DMS 273 (cell line): ENCODE measurements around the gene ZNF662.

Experiments used
- DNase-seq: peaks from one replicate; lab custom pipeline; 2025; ENCODE audit not compliant: unreplicated experiment; lab: John Stamatoyannopoulos, UW

The ZNF662 gene

GRCh38 chr3:42886294-42886822 is 19.6 kb upstream of the ZNF662 start:
- no peak for DNase-seq

GRCh38 chr3:42887084-42887483 is 18.9 kb upstream of the ZNF662 start:
- DNase-seq, result no peak

GRCh38 chr3:42891042-42891441 is 14.9 kb upstream of the ZNF662 start:
- no peak for DNase-seq

GRCh38 chr3:42892169-42892568 is 13.8 kb upstream of the ZNF662 start:
- no peak for DNase-seq

- no peak for DNase-seq
Measured at GRCh38 chr3:42892807-42893206, 13.1 kb upstream of the ZNF662 start.

- DNase-seq, result no peak
Measured at GRCh38 chr3:42894698-42895579, 11.0 kb upstream of the ZNF662 start.

- DNase-seq, result no peak
Measured at GRCh38 chr3:42895580-42895868, 10.4 kb upstream of the ZNF662 start.

- DNase-seq, result peak; percentile 26
Measured at GRCh38 chr3:42898896-42899675, 6.9 kb upstream of the ZNF662 start.

GRCh38 chr3:42900226-42901072 is 5.5 kb upstream of the ZNF662 start:
- DNase-seq, result peak; percentile 48

GRCh38 chr3:42901073-42901415 is 4.9 kb upstream of the ZNF662 start:
- peak; percentile 60 for DNase-seq

- DNase-seq, result no peak
Measured at GRCh38 chr3:42902257-42902656, 3.7 kb upstream of the ZNF662 start.

GRCh38 chr3:42904076-42904475 is 1.9 kb upstream of the ZNF662 start:
- no peak for DNase-seq

- DNase-seq, result no peak
Measured at GRCh38 chr3:42905740-42906069, 237 bp upstream of the ZNF662 start.

- no peak for DNase-seq
Measured at GRCh38 chr3:42906848-42907183, 874 bp downstream of the ZNF662 start.

- no peak for DNase-seq
Measured at GRCh38 chr3:42908675-42909074, 2.7 kb downstream of the ZNF662 start.

- peak; percentile 1 for DNase-seq
Measured at GRCh38 chr3:42911551-42911950, 5.6 kb downstream of the ZNF662 start.

GRCh38 chr3:42914771-42915515 is 9.0 kb downstream of the ZNF662 start:
- DNase-seq, result no peak

GRCh38 chr3:42923606-42924005 is 17.7 kb downstream of the ZNF662 start:
- no peak for DNase-seq

- no peak for DNase-seq
Measured at GRCh38 chr3:42926310-42926709, 20.4 kb downstream of the ZNF662 start.

- DNase-seq, result no peak
Measured at GRCh38 chr3:42934111-42934510, 28.2 kb downstream of the ZNF662 start.

GRCh38 chr3:42934910-42935309 is 29.0 kb downstream of the ZNF662 start:
- DNase-seq, result no peak
